Measurements from ENCODE around the gene FSIP1.
"Not testable (repeated sequence)": the region's sequence is repeated elsewhere in the genome, so short reads cannot be mapped to it uniquely, and the experiment has no call there.

FSIP1 gene

DNA sequence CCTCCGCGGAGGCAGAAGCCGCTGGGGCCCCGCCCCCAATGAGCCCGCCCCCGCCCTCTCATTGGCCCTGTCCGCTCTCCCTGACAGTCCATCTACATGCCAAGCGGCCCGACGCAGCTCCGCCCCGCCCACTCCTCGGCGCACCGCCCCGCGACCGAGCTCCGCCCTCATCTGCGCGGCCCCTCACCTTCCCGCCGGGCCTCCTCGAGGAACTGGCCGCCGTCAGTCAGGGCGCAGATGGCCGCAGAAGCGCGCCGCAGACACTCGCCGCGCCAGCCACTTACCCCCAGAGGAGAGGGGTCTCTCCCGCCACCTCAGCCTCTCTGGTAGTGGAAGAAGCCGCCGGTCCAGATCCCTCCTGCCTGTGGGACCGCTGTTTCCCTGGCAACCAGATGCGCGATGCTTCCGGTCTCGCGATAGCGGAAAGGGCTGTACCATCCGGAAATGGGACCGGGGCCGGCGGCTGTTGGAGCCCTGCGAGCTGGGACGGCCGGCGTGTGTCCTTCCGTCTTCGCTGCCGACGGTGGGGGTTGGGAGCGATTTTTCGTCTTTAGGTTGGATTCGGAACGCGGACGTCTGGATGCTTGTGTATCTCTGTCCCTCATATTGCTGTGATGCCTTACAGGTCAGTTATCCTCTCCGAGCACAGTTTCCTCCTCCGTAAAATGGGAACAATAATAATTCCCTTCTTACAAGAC, at the start of gene FSIP1:
FSIP1 (minus strand) TSS at position 401 of the 698 bp plus-strand sequence. CDS start 6,317 bp downstream, outside the sequence.
- Histone ChIP-seq H3K9me3 (ENCODE audit: control insufficient read depth, low read length) (no peaks in the 10 kb centered on the region), H3K4me3 (ENCODE audit: low read length) (peak within 1 kb of the TSS; percentile 65), H3K9ac (ENCODE audit: low read length) (peak within 1 kb of the TSS; percentile 63), H3K27me3 (ENCODE audit: control insufficient read depth, insufficient read depth, low read length) (peaks cover 4% of the 10 kb centered on the region), H3K36me3 (ENCODE audit: control insufficient read depth, insufficient read depth, low read length) (no peaks in the 10 kb centered on the region), H3K4me1 (ENCODE audit: control insufficient read depth, insufficient read depth, low read length) (peaks cover 11% of the 10 kb centered on the region)

DNA sequence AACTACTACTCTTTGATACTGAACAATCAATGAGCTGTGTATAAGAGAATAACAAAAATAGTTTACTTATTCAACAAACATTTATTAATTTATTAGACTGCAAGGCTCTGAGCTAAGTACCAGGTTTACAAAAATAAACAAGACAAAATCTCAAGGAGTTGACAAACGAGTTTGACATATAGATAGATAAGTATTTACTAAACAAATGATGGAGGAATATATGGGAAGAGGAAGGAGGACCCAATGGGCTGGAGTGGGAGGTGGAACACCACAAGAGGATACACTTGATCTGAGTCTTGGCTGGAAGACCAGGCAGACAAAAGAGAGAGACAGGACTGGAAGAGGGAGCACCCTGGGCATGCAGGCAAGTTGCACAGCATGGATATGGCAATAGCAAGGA, 47.5 kb upstream of the FSIP1 start:
- Histone ChIP-seq H3K27me3 (ENCODE audit: control insufficient read depth, insufficient read depth, low read length) (no peaks in the 10 kb centered on the region), H3K9me3 (ENCODE audit: control insufficient read depth, low read length) (no peaks in the 10 kb centered on the region), H3K9ac (ENCODE audit: low read length) (no peak overlapping the region), H3K36me3 (ENCODE audit: control insufficient read depth, insufficient read depth, low read length) (no peaks in the 10 kb centered on the region), H3K4me1 (ENCODE audit: control insufficient read depth, insufficient read depth, low read length) (no peaks in the 10 kb centered on the region), H3K4me3 (ENCODE audit: low read length) (no peak overlapping the region)

- no peaks in the 10 kb centered on the region for H3K4me1 ChIP-seq (ENCODE audit: control insufficient read depth, insufficient read depth, low read length)
- H3K9me3 ChIP-seq (ENCODE audit: control insufficient read depth, low read length), result no peaks in the 10 kb centered on the region
- H3K27me3 ChIP-seq (ENCODE audit: control insufficient read depth, insufficient read depth, low read length), result no peaks in the 10 kb centered on the region
- H3K9ac ChIP-seq (ENCODE audit: low read length), result no peak overlapping the region
- no peak overlapping the region for H3K4me3 ChIP-seq (ENCODE audit: low read length)
- H3K36me3 ChIP-seq (ENCODE audit: control insufficient read depth, insufficient read depth, low read length), result no peaks in the 10 kb centered on the region
These were observed 45.8 kb upstream of the FSIP1 start for GRCh38 chr15:39828374-39828931.

DNA sequence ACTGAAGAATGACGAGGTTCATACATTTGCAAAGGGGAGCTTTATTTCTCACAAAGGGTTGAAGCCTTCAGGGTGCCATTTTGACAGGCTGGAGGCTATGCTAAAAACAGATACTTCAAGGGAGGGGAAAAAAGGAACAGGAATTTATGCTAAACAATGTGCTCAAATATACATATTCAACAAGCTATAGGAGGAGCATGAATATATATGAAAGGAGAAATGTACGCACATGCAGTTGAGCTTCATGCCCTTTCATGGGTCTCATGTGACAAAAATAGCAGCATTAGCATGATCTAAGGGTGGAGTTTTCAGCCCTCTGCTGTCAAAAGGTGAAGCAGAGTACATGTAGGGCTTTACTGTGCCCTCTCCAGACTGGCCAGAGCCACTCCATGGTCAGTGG, 44.3 kb upstream of the FSIP1 start:
- Histone ChIP-seq H3K9me3 (ENCODE audit: control insufficient read depth, low read length) (no peaks in the 10 kb centered on the region), H3K4me1 (ENCODE audit: control insufficient read depth, insufficient read depth, low read length) (no peaks in the 10 kb centered on the region), H3K27me3 (ENCODE audit: control insufficient read depth, insufficient read depth, low read length) (no peaks in the 10 kb centered on the region), H3K9ac (ENCODE audit: low read length) (no peak overlapping the region), H3K4me3 (ENCODE audit: low read length) (no peak overlapping the region), H3K36me3 (ENCODE audit: control insufficient read depth, insufficient read depth, low read length) (no peaks in the 10 kb centered on the region)

- no peak overlapping the region for H3K4me3 ChIP-seq (ENCODE audit: low read length)
- no peaks in the 10 kb centered on the region for H3K9me3 ChIP-seq (ENCODE audit: control insufficient read depth, low read length)
- no peaks in the 10 kb centered on the region for H3K36me3 ChIP-seq (ENCODE audit: control insufficient read depth, insufficient read depth, low read length)
- no peak overlapping the region for H3K9ac ChIP-seq (ENCODE audit: low read length)
- no peaks in the 10 kb centered on the region for H3K4me1 ChIP-seq (ENCODE audit: control insufficient read depth, insufficient read depth, low read length)
- H3K27me3 ChIP-seq (ENCODE audit: control insufficient read depth, insufficient read depth, low read length), result no peaks in the 10 kb centered on the region
These were observed 41.0 kb upstream of the FSIP1 start for GRCh38 chr15:39823634-39824033.

GRCh38 chr15:39820050-39820602, 37.5 kb upstream of the FSIP1 start:
- Histone ChIP-seq H3K27me3 (ENCODE audit: control insufficient read depth, insufficient read depth, low read length) (no peaks in the 10 kb centered on the region), H3K9ac (ENCODE audit: low read length) (no peak overlapping the region), H3K9me3 (ENCODE audit: control insufficient read depth, low read length) (no peaks in the 10 kb centered on the region), H3K4me1 (ENCODE audit: control insufficient read depth, insufficient read depth, low read length) (no peaks in the 10 kb centered on the region), H3K36me3 (ENCODE audit: control insufficient read depth, insufficient read depth, low read length) (no peaks in the 10 kb centered on the region), H3K4me3 (ENCODE audit: low read length) (no peak overlapping the region)

GRCh38 chr15:39819533-39819932, 36.9 kb upstream of the FSIP1 start:
- H3K9me3 ChIP-seq (ENCODE audit: control insufficient read depth, low read length), result no peaks in the 10 kb centered on the region
- no peak overlapping the region for H3K4me3 ChIP-seq (ENCODE audit: low read length)
- no peaks in the 10 kb centered on the region for H3K36me3 ChIP-seq (ENCODE audit: control insufficient read depth, insufficient read depth, low read length)
- no peak overlapping the region for H3K9ac ChIP-seq (ENCODE audit: low read length)
- H3K4me1 ChIP-seq (ENCODE audit: control insufficient read depth, insufficient read depth, low read length), result no peaks in the 10 kb centered on the region
- H3K27me3 ChIP-seq (ENCODE audit: control insufficient read depth, insufficient read depth, low read length), result no peaks in the 10 kb centered on the region

DNA sequence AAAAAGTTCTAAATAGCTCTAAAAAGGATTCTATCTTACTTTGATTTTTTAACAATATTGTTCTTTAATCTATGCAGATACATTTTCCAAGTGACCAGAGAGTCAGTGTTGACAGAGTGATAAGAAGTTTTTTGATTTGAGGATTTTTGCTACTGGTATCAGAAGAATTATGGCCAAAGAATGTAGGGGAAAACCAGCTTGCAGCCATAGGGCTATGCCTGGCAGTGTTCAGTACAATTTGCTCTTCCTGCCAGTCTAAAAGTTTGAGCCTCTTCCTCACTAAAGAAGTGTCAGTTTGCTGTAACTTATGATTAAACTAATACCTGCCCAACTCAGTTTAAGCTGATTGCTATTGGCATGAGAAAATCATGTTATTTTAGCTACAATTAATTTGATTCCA, 35.3 kb upstream of the FSIP1 start:
- Histone ChIP-seq H3K36me3 (ENCODE audit: control insufficient read depth, insufficient read depth, low read length) (no peaks in the 10 kb centered on the region), H3K9me3 (ENCODE audit: control insufficient read depth, low read length) (no peaks in the 10 kb centered on the region), H3K9ac (ENCODE audit: low read length) (no peak overlapping the region), H3K27me3 (ENCODE audit: control insufficient read depth, insufficient read depth, low read length) (no peaks in the 10 kb centered on the region), H3K4me1 (ENCODE audit: control insufficient read depth, insufficient read depth, low read length) (no peaks in the 10 kb centered on the region), H3K4me3 (ENCODE audit: low read length) (no peak overlapping the region)

- H3K9me3 ChIP-seq (ENCODE audit: control insufficient read depth, low read length), result no peaks in the 10 kb centered on the region
- H3K36me3 ChIP-seq (ENCODE audit: control insufficient read depth, insufficient read depth, low read length), result no peaks in the 10 kb centered on the region
- no peak overlapping the region for H3K9ac ChIP-seq (ENCODE audit: low read length)
- H3K4me3 ChIP-seq (ENCODE audit: low read length), result no peak overlapping the region
- H3K27me3 ChIP-seq (ENCODE audit: control insufficient read depth, insufficient read depth, low read length), result no peaks in the 10 kb centered on the region
- no peaks in the 10 kb centered on the region for H3K4me1 ChIP-seq (ENCODE audit: control insufficient read depth, insufficient read depth, low read length)
These were observed 31.8 kb upstream of the FSIP1 start for GRCh38 chr15:39814489-39814888.

DNA sequence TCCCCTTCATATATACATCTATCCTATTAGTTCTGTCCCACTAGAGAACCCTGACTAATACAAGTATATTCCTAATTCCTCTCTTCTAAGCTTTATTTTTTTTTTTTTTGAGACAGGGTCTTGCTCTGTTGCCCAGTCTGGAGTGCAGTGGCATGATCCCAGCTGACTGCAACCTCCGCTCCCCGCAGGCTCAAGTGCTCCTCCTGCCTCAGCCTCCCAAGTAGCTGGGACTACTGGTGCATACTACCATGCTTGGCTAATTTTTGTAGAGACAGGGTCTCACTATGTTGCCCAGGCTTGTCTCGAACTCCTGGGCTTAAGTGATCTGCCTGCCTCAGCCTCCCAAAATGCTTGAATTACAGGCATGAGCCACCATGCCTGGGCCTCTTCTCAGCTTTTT, 30.0 kb upstream of the FSIP1 start:
- H3K9ac ChIP-seq (ENCODE audit: low read length); H3K27me3 ChIP-seq (ENCODE audit: control insufficient read depth, insufficient read depth, low read length); H3K4me3 ChIP-seq (ENCODE audit: low read length); H3K4me1 ChIP-seq (ENCODE audit: control insufficient read depth, insufficient read depth, low read length); H3K36me3 ChIP-seq (ENCODE audit: control insufficient read depth, insufficient read depth, low read length); H3K9me3 ChIP-seq (ENCODE audit: control insufficient read depth, low read length): not testable (repeated sequence)

DNA sequence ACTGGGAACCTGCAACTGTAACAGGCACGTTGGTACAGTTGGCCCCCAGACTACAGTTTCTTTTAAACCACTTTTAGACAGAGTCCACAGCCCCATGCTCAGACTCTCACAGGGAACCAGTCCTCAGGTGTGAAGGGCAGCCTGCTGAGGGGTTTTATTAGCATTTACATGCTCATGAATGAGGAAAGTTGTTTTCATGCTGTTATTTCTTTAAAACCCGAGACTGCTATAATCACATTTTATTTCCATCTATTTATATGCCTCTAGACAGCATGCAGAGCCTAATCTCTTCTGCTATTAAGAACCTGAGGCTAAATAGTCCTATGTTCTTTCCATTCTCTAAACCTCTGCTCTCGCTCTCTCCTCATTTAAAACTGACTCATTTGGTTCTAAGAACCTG, 26.3 kb upstream of the FSIP1 start:
- Histone ChIP-seq H3K4me1 (ENCODE audit: control insufficient read depth, insufficient read depth, low read length) (no peaks in the 10 kb centered on the region), H3K27me3 (ENCODE audit: control insufficient read depth, insufficient read depth, low read length) (no peaks in the 10 kb centered on the region), H3K4me3 (ENCODE audit: low read length) (no peak overlapping the region), H3K36me3 (ENCODE audit: control insufficient read depth, insufficient read depth, low read length) (no peaks in the 10 kb centered on the region), H3K9me3 (ENCODE audit: control insufficient read depth, low read length) (no peaks in the 10 kb centered on the region), H3K9ac (ENCODE audit: low read length) (no peak overlapping the region)

- no peak overlapping the region for H3K4me3 ChIP-seq (ENCODE audit: low read length)
- no peaks in the 10 kb centered on the region for H3K9me3 ChIP-seq (ENCODE audit: control insufficient read depth, low read length)
- no peaks in the 10 kb centered on the region for H3K4me1 ChIP-seq (ENCODE audit: control insufficient read depth, insufficient read depth, low read length)
- H3K36me3 ChIP-seq (ENCODE audit: control insufficient read depth, insufficient read depth, low read length), result no peaks in the 10 kb centered on the region
- H3K27me3 ChIP-seq (ENCODE audit: control insufficient read depth, insufficient read depth, low read length), result no peaks in the 10 kb centered on the region
- H3K9ac ChIP-seq (ENCODE audit: low read length), result no peak overlapping the region
These were observed 25.1 kb upstream of the FSIP1 start for GRCh38 chr15:39807791-39808190.
